C4-2B (cell line): ENCODE results near the gene EFNA2.

ENCODE experiments used
- CTCF ChIP-seq: fragments of 450-650 bp; conservative IDR thresholded peaks from 2 replicates; pipeline ENCODE4 v1.5.1; 2017; ENCODE audit warnings: mild to moderate bottlenecking
- ZFX ChIP-seq: fragments of 450-650 bp; IDR thresholded peaks from 2 replicates; pipeline ENCODE4 v1.6.1; 2017

- TF ChIP-seq CTCF (no peak), ZFX (no peak)
Observed at GRCh38 chr19:1293782-1294604, 8.3 kb downstream of the EFNA2 start.
